ENCODE results near the gene CPED1.
"Not testable (repeated sequence)": the region's sequence is repeated elsewhere in the genome, so short reads cannot be mapped to it uniquely, and the experiment has no call there.

The CPED1 gene

GRCh38 chr7:121002048-121002756 is 13.7 kb downstream of the CPED1 start:
- 0 out of 2 replicates have a peak overlapping the region, but pooled peaks have one; percentile 5 for H3K4me3 ChIP-seq (ENCODE audit: low read depth, low read length)
- no peak for TF ChIP-seq CTCF (IDR thresholded peaks at IDR 0.05; ENCODE audit: low read depth, low read length)

- TF ChIP-seq CTCF (IDR thresholded peaks at IDR 0.05; ENCODE audit: low read depth, low read length) = no peak
- H3K4me3 ChIP-seq (ENCODE audit: low read depth, low read length) = no peak overlapping the region
These were observed 14.3 kb downstream of the CPED1 start for GRCh38 chr7:121002757-121003200.

GRCh38 chr7:121003986-121004685 is 15.6 kb downstream of the CPED1 start:
- H3K4me3 ChIP-seq (ENCODE audit: low read depth, low read length) = no peak overlapping the region
- TF ChIP-seq CTCF (IDR thresholded peaks at IDR 0.05; ENCODE audit: low read depth, low read length) = no peak

GRCh38 chr7:121005058-121005457 is 16.5 kb downstream of the CPED1 start:
- H3K4me3 ChIP-seq (ENCODE audit: low read depth, low read length) = not testable (repeated sequence)

- no peak for TF ChIP-seq CTCF (IDR thresholded peaks at IDR 0.05; ENCODE audit: low read depth, low read length)
- H3K4me3 ChIP-seq (ENCODE audit: low read depth, low read length) = no peak overlapping the region
These were observed 17.6 kb downstream of the CPED1 start for GRCh38 chr7:121005996-121006584.

GRCh38 chr7:121006711-121007315 is 18.3 kb downstream of the CPED1 start:
- TF ChIP-seq CTCF (IDR thresholded peaks at IDR 0.05; ENCODE audit: low read depth, low read length) = no peak
- no peak overlapping the region for H3K4me3 ChIP-seq (ENCODE audit: low read depth, low read length)

GRCh38 chr7:121008816-121009215 is 20.3 kb downstream of the CPED1 start:
- TF ChIP-seq CTCF (IDR thresholded peaks at IDR 0.05; ENCODE audit: low read depth, low read length) = no peak

More at GRCh38 chr7:121008816-121009215, 20.3 kb downstream of the CPED1 start:
- no peak overlapping the region for H3K4me3 ChIP-seq (ENCODE audit: low read depth, low read length)

Measured in WI38 (cell line).